GM19043 (cell line): Measurements from ENCODE around the gene CCR3.
"Not testable (repeated sequence)": the region's sequence is repeated elsewhere in the genome, so short reads cannot be mapped to it uniquely, and the experiment has no call there.

ENCODE experiments used
- ATAC-seq: cut with Tn5 transposase; IDR thresholded peaks from one replicate; pipeline ENCODE4 v1.9.1; 2021; ENCODE audit warnings: low read depth; ENCODE audit not compliant: unreplicated experiment

Gene CCR3

GRCh38 chr3:46242120-46242519 is at the start of gene CCR3:
Gene CCR3, plus strand, starts transcription at chr3:46242460. Its CDS starts 22,699 bp downstream, at chr3:46265159.
- no peak for ATAC-seq

GRCh38 chr3:46192939-46193338 is 49.3 kb upstream of the CCR3 start:
- ATAC-seq, result no peak

GRCh38 chr3:46193436-46193835 is 48.8 kb upstream of the CCR3 start:
- no peak for ATAC-seq

- no peak for ATAC-seq
Measured at GRCh38 chr3:46194868-46195553, 47.2 kb upstream of the CCR3 start.

- ATAC-seq, result no peak
Measured at GRCh38 chr3:46196261-46196957, 45.9 kb upstream of the CCR3 start.

- no peak for ATAC-seq
Measured at GRCh38 chr3:46200211-46200610, 42.0 kb upstream of the CCR3 start.

- no peak for ATAC-seq
Measured at GRCh38 chr3:46200790-46201189, 41.5 kb upstream of the CCR3 start.

GRCh38 chr3:46202535-46202934 is 39.7 kb upstream of the CCR3 start:
- no peak for ATAC-seq

- no peak for ATAC-seq
Measured at GRCh38 chr3:46203681-46204080, 38.6 kb upstream of the CCR3 start.

GRCh38 chr3:46205286-46205960 is 36.8 kb upstream of the CCR3 start:
- no peak for ATAC-seq

GRCh38 chr3:46206282-46207015 is 35.8 kb upstream of the CCR3 start:
- no peak for ATAC-seq

GRCh38 chr3:46207514-46207913 is 34.7 kb upstream of the CCR3 start:
- not testable (repeated sequence) for ATAC-seq

- ATAC-seq, result peak; percentile 71
Measured at GRCh38 chr3:46208167-46208704, 34.0 kb upstream of the CCR3 start, which contains the start of gene CCR1. Gene CCR1, minus strand, starts transcription at chr3:46208313. Its CDS starts 4,000 bp downstream, at chr3:46204313.

GRCh38 chr3:46209053-46209452 is 33.2 kb upstream of the CCR3 start:
- ATAC-seq, result no peak

GRCh38 chr3:46209746-46210470 is 32.4 kb upstream of the CCR3 start:
- ATAC-seq, result no peak

GRCh38 chr3:46212101-46212500 is 30.2 kb upstream of the CCR3 start:
- ATAC-seq, result no peak

GRCh38 chr3:46213201-46213600 is 29.1 kb upstream of the CCR3 start:
- no peak for ATAC-seq

GRCh38 chr3:46214751-46215352 is 27.4 kb upstream of the CCR3 start:
- ATAC-seq, result no peak

GRCh38 chr3:46215810-46216414 is 26.3 kb upstream of the CCR3 start:
- no peak for ATAC-seq
